Suppressor macrophage (primary cell): ENCODE data around the gene SUGCT.

Source experiments
- DNase-seq, 4 experiments: peaks; one replicate each; pipeline ENCODE4 v3.0.0-alpha.2; 2020 to 2022

The SUGCT gene

DNA sequence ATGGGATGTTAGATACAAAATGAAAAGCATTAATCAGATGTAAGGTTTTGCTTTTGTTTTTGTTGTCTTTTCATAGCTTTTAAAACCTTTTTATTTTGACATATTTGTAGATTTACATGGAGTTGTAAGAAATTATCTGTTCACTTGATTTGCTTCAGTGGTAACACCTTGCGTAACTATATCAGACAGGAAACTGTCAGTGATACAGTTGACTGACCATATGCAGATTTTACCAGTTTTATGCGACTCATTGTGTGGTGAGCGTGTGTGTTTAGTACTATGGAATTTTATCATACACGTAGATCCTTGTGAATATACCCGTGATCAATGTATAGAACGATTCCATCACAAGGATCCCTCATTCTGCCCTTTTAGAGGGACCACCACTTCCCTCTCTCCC is 701.4 kb downstream of the SUGCT start:
- no peak for DNase-seq

DNA sequence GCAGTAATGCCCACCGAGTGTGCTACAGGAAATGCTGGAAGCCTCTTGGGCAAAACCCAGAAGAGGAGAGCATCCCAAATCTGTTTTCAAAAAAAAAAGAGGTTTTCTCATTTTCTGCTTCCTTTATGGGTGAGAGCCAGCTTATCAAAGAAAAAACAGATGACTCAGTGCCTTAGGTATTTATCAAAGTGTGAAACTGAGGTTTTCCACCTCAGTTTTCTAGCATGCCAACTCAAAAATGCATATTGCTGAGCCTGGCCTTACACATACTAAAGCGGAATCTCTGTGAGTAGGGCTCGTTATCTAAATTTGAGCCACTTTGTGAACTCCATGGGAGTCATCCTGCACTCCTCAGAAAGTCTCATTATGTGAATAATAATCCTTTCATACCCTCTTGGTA is 705.1 kb downstream of the SUGCT start:
- no peak for DNase-seq

DNA sequence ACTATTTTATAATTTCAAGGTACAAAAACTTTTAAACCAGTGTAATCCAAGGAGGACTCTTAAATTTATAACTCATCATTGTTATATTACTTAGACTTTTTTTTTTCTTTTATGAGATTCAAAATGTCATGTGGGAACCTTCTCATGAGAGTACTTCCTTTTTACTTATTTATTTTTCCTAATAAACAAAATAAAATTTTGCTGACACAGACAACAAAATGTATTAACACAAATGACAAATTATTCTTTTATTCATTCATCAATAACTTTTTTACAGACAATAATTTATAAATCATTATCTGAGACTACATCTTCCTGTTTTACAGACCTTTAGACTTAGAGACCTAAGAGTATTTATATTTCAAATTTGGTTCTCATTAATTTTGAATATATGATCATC is 706.2 kb downstream of the SUGCT start:
- no peak for DNase-seq

GRCh38 chr7:40842641-40843040 is 707.8 kb downstream of the SUGCT start:
- no peak for DNase-seq

GRCh38 chr7:40843338-40843985 is 708.7 kb downstream of the SUGCT start:
- no peak for DNase-seq

- no peak for DNase-seq
Measured at GRCh38 chr7:40845943-40846342, 711.1 kb downstream of the SUGCT start.

DNA sequence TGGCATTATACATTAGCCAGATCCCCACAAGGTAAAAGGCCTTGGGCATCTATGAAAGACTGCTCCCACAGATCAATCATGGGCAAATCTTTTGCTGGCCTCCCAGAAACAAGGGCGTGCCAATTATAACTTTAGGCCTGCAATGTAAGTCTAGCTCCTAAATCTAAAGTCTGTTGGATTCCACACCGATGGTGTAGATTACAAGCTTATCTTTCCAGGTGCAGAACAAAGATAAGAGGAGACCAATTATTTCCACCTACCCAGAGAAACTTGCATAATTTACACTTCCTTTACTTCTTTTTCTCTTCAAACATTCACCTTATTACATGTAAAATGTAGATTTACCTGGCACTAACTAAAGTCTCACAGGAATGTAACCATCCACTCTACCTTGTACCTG is 713.1 kb downstream of the SUGCT start:
- DNase-seq = no peak

GRCh38 chr7:40848541-40849221 is 713.9 kb downstream of the SUGCT start:
- DNase-seq = no peak

DNA sequence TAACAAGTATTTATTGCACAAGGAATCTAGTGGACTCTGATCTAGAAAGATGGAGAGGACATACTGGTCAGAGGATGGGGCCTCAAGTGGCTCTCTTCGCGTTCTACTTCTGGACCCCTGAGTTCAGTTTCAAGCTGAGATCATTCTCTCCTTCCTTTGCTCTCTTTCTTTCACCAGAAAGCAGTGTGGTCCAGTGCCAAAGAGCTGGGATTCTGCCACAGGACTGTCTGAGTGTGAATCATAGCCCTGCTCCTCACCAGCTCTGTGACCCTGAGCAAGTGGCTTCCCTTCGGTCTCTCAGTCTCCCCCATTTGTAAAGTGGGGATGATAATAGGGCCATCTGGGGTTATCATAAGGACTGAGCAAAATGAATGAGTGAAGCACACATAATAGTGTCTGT is 715.2 kb downstream of the SUGCT start:
- no peak for DNase-seq

DNA sequence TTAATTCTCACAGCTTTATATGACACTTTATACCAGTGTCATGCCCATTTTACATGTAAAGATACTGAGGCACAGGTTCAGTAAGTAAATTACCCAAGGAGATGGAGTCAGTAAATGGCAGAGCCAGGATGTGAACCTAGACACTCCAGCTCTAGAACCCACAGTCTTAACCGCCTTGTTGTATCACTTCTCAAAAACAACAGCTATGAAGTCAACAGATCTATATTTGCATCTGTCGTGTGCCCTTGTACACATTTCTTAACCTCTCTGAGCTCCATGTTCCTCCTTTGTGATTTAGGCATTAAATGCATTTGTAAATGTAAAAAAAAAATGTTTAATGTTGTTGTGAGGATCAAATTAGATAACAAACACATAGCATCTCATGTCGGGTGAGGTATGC is 716.2 kb downstream of the SUGCT start:
- DNase-seq = no peak

DNA sequence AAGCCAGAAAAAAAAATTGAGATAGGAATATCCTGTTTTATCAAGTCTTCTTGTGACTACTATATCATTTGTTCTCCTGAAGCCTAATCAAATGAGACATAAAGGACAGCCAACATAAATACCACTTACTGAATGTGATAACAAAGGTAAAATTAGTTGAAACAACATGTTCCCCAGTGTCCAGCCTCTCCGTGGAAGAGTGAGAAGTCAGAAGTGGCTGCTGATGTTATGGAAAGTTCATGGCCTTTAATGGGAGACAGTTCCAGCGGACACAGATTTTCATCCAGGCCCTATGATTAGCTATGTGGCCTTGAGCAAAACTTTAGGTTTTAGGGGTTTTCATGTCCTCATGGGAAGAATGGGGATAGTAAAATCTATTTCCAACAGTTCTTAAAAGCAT is 724.3 kb downstream of the SUGCT start:
- no peak for DNase-seq

DNA sequence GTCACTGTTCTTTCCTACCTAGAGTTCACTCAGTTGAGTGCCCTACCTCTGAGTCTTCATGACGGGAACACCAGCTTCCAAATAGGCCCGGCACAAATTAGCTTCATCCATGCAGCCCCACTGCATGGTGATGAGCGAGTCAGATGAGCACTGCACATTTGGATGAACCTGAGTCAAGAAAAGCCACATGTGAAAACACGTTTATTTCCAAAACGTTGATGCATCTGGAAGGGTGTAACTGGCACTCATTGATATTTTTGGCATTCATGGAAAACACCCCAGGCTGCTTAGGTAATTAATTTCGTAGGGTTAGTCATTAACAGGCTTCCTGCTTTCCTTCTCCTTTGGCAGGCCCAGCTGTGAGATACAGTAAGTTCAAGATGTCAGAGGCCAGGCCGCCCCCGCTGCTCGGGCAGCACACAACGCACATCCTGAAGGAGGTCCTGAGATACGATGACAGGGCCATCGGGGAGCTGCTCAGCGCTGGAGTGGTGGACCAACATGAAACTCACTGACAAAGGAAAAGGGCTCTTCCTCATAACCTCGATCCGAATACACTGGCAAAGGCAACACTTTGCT is 725.2 kb downstream of the SUGCT start:
- DNase-seq = no peak

DNA sequence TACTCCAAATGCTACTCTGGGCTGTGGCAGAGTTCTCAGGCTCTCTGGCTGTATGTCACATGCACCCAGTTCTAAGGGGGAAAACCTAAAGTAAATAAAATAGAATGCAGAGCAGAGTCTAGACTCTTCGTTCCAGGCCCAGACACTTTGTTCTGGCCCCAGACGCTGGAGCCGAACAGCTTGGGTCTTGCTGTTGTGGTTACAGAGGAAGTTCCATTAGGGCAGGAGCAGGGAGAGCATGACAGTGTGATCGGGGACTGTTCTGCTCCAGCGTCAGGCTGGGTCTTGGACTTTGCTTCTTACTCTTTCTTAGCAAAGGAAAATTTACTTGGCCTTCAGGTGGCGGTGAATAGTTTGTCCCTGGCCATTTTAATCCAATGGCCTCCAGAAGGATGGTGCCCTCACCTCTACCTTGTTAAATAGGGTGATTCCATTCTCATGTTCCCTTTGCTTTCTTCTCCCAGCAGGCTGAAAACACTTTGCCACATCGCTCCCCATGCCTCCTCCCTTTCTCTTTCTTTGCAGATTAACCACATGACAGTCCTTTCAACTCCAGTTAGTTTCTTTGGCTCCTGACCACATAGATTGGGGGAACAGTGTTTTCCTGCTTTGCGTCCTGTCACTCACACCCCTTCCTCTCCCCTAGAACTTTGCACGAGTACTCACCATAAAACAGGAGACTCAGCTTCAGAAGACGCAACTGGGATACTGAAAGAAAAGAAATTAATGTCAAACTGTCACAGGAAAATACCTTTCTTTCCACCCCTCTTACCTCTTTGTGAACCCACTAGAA is 730.8 kb downstream of the SUGCT start:
- DNase-seq = no peak

GRCh38 chr7:40866601-40867000 is 731.8 kb downstream of the SUGCT start:
- DNase-seq = no peak

GRCh38 chr7:40870108-40870507 is 735.3 kb downstream of the SUGCT start:
- DNase-seq = no peak

- no peak for DNase-seq
Measured at GRCh38 chr7:40873248-40873647, 738.4 kb downstream of the SUGCT start.

DNA sequence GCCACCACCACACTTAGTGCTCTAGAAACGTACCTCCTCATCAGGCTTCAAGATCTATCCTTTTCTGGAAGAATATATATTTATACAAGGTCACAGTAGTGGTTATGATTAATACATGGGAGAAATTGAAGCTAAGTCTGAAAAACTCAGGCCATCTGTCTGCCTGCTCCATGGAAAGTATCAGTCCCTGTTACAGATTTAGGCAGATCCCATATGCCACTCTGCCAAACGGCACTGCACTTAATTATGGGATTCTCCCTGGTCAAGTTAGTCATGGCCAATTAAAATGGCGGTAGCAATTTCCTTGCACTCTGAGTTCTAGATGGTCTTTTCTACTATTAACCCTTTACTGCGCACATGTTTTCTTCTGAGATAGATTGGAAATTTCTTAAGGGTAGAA is 740.0 kb downstream of the SUGCT start:
- no peak for DNase-seq

GRCh38 chr7:40876601-40877000 is 741.8 kb downstream of the SUGCT start:
- no peak for DNase-seq

GRCh38 chr7:40879941-40880543 is 745.2 kb downstream of the SUGCT start:
- DNase-seq = no peak

DNA sequence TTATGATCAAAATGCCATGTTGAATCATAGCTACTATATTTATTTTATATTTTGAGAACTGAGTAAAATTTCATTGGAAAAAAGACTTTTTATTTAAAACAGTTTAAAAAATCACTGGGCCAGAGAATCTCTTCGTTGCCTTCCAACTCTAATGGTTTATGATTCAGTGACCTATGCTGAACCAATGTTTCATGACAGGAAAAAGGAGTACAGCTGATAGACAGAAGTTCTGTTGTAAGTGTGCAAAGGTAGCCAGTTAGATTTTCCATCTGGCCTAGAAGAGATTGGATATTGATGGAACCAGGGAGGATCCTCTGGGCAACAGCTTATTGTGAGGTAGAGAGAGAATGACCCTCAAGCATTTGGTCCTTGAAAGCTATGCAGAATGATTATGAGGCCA is 745.8 kb downstream of the SUGCT start:
- no peak for DNase-seq

DNA sequence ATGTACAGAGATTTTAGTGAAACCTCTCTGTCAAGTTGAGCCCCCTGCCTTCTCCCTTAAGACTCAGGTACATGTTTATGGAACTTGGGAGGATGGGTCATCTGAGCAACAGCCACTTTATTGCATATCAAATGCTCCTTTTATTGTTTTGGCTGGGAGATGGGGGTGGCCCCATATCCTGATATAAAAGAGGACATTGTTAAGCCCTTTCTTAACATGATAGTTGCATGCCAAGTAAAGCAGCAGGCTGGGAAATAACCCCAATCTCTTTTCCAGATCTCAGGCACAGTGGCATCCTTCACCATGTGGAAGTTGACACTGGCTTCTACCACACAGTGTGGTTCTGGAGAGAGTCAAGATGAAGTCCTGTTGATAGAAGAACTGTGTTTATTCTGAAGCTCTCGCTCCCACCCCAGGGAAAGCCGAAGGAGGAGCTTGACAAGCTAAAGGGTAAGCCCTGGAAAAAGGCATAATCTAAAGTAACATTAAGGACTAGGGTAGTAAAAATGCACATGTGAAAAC is 746.7 kb downstream of the SUGCT start:
- no peak for DNase-seq

DNA sequence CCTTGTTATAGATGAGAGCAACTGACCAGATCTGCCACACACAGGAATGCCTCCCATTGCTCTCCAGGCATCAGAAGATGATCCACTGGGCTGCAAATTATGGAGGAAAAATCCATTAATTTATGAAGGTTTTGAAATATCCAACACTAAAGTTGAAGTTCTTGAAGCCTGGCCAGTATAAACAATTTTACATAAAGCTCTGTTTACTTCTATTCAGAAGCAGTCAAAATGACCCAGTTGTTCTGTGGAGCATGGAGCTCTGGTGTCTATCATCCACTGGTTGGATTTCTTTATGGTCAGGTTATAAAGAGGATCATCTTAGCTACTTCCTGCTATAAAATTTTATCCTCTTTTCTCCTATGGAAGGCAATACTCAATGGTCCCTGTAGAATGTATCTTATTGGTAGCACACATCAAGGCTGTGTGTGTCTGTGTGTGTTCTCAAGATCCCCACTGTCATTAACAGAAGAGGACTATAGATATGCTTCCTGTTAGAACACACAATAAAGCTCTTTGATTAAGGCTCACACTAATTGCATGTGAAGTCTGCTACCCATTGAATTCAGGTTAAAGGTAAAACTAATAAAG is 747.4 kb downstream of the SUGCT start:
- no peak for DNase-seq

DNA sequence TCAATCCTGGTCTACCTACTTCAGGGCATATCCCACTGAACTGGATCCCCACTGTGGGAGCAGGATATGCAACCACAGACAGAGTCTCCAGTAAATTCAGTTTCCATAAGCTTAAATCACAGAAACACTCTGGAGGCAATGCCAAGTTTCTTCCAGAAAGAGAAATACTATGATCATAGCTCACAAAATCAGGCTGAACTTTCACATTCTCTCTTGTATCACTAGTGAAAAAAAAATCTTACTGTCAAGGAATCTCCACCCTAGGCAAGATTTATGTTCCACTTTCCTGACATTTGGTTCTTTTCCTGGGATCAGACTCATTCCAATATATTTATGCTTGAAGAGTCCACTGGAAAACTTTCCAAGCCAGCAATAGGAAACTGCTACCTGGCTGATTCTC is 749.0 kb downstream of the SUGCT start:
- no peak for DNase-seq
